HL-60 (cell line): ENCODE data around the gene OSMR.

Experiments used
- DNase-seq, 2 experiments: peaks; one replicate each; pipeline ENCODE4 v3.0.0-alpha.2; 2010 to 2020; ENCODE audit warnings: low read depth in 1 of 2, low spot score in 1 of 2
- H3K27ac ChIP-seq: fragments of 250-450 bp; sonication (Bioruptor Pico); replicated peaks from 2 replicates; pipeline ENCODE4 v1.5.1; 2020; ENCODE audit warnings: mild to moderate bottlenecking, moderate library complexity
- H3K27me3 ChIP-seq: fragments of 250-450 bp; sonication (Bioruptor Pico); 2 replicates; pipeline ENCODE4 v1.5.1; 2021; ENCODE audit warnings: mild to moderate bottlenecking, moderate library complexity; ENCODE audit not compliant: insufficient read depth, poor library complexity, severe bottlenecking
- H3K4me3 ChIP-seq: replicated peaks from 2 replicates; pipeline ENCODE4 v1.5.1; 2011; ENCODE audit warnings: mild to moderate bottlenecking, control low read depth, low read length; ENCODE audit not compliant: insufficient read depth
- CTCF ChIP-seq: IDR thresholded peaks from one replicate; pipeline ENCODE4 v1.5.1; 2011; ENCODE audit warnings: low read length, control low read depth, inconsistent platforms; ENCODE audit not compliant: insufficient read depth
- GABPA ChIP-seq: IDR thresholded peaks from 2 replicates; pipeline ENCODE4 v1.6.1; 2012; ENCODE audit warnings: low read depth
- POLR2AphosphoS5 ChIP-seq: IDR thresholded peaks from 2 replicates; pipeline ENCODE4 v1.6.1; 2012; ENCODE audit warnings: low read depth
- REST ChIP-seq: IDR thresholded peaks from 2 replicates; pipeline ENCODE4 v1.6.1; 2012; ENCODE audit warnings: low read depth; ENCODE audit not compliant: insufficient replicate concordance
- SPI1 ChIP-seq: IDR thresholded peaks from 2 replicates; pipeline ENCODE4 v1.6.1; 2012; ENCODE audit warnings: low read depth, mild to moderate bottlenecking, borderline replicate concordance

The OSMR gene

GRCh38 chr5:38938973-38939372 is 93.2 kb downstream of the OSMR start:
- no peak for DNase-seq
- no peak for TF ChIP-seq GABPA
- TF ChIP-seq REST, result no peak
- no peak for TF ChIP-seq CTCF
- TF ChIP-seq POLR2AphosphoS5, result no peak
- no peak for TF ChIP-seq SPI1
- H3K27ac ChIP-seq, result no peak overlapping the region
- H3K27me3 ChIP-seq, result no peaks in the 10 kb centered on the region
- no peak overlapping the region for H3K4me3 ChIP-seq

- TF ChIP-seq POLR2AphosphoS5, result no peak
- TF ChIP-seq REST, result no peak
- TF ChIP-seq GABPA, result no peak
- no peak for TF ChIP-seq CTCF
- TF ChIP-seq SPI1, result no peak
- H3K27ac ChIP-seq, result no peak overlapping the region
- no peak overlapping the region for H3K4me3 ChIP-seq
- H3K27me3 ChIP-seq, result no peaks in the 10 kb centered on the region
- no peak for DNase-seq
Observed at GRCh38 chr5:38940230-38940858, 94.5 kb downstream of the OSMR start.

- no peak for DNase-seq
- Histone ChIP-seq H3K27ac (no peak overlapping the region), H3K27me3 (no peaks in the 10 kb centered on the region), H3K4me3 (no peak overlapping the region)
- TF ChIP-seq SPI1 (no peak), REST (no peak), POLR2AphosphoS5 (no peak), GABPA (no peak), CTCF (no peak)
Observed at GRCh38 chr5:38941912-38942311, 96.1 kb downstream of the OSMR start.
